Natural killer cell (primary cell): ENCODE measurements around the gene NRBF2. TPM values are rescaled to one million over a fixed set of nuclear protein-coding genes. Genes with fewer than 3 reads are reported as not detected.

Experiments used
- ATAC-seq, 3 donors: fragments of 150-1000 bp in 2 of 3; fragments of 200-7000 bp in 1 of 3; cut with Tn5 transposase; 1 replicate in 1 of 3; 2 replicates in 2 of 3; pipeline ENCODE4 v1.10.0; 2021; ENCODE audit warnings: mild to moderate bottlenecking in 2 of 3, moderate library complexity in 2 of 3
- DNase-seq, 2 donors: peaks; one replicate each; pipeline versions ENCODE4 v3.0.0 to v3.0.0-alpha.2; 2013 to 2021; ENCODE audit warnings: mixed read lengths in 1 of 2
- H3K27ac ChIP-seq: one replicate; pipeline ENCODE4 v1.5.1; 2013; ENCODE audit warnings: mild to moderate bottlenecking, low read length
- H3K27me3 ChIP-seq: one replicate; pipeline ENCODE4 v1.6.1; 2013; ENCODE audit warnings: low read length; ENCODE audit not compliant: control insufficient read depth, insufficient read depth
- H3K36me3 ChIP-seq: one replicate; pipeline ENCODE4 v1.6.1; 2013; ENCODE audit warnings: low read length; ENCODE audit not compliant: control insufficient read depth, insufficient read depth
- H3K4me1 ChIP-seq: one replicate; pipeline ENCODE4 v1.6.1; 2013; ENCODE audit warnings: low read length; ENCODE audit not compliant: control insufficient read depth, insufficient read depth
- H3K4me3 ChIP-seq: one replicate; pipeline ENCODE4 v1.5.1; 2013; ENCODE audit warnings: low read length
- H3K9me3 ChIP-seq: one replicate; pipeline ENCODE4 v1.6.1; 2013; ENCODE audit warnings: low read length; ENCODE audit not compliant: control insufficient read depth, insufficient read depth
- H3K27ac Mint-ChIP-seq, 2 donors: one replicate each; pipeline ENCODE4 v1.8.0; 2022; ENCODE audit warnings: mild to moderate bottlenecking in 2 of 2, mixed read lengths in 2 of 2, moderate library complexity in 1 of 2
- H3K27me3 Mint-ChIP-seq, 2 donors: one replicate each; pipeline ENCODE4 v1.8.0; 2022; ENCODE audit warnings: low read depth in 2 of 2, mixed read lengths in 2 of 2
- H3K36me3 Mint-ChIP-seq: one replicate; pipeline ENCODE4 v1.8.0; 2022; ENCODE audit warnings: mixed read lengths
- H3K4me1 Mint-ChIP-seq, 2 donors: one replicate each; pipeline ENCODE4 v1.8.0; 2022; ENCODE audit warnings: mixed read lengths in 2 of 2
- H3K4me3 Mint-ChIP-seq: one replicate; pipeline ENCODE4 v1.8.0; 2022; ENCODE audit warnings: mild to moderate bottlenecking, moderate library complexity, mixed read lengths
- H3K9me3 Mint-ChIP-seq, 2 donors: one replicate each; pipeline ENCODE4 v1.8.0; 2022; ENCODE audit warnings: mixed read lengths in 2 of 2
- CTCF ChIP-seq: fragments of 200-600 bp; IDR thresholded peaks from one replicate; pipeline ENCODE4 v1.8.0; 2022; ENCODE audit warnings: antibody characterized with exemption
- WGBS: methylation state at CpG from one replicate; pipeline ENCODE4 v1.1.7; 2013; ENCODE audit warnings: missing lambda C conversion rate; ENCODE audit not compliant: insufficient coverage; 5-methylcytosine and 5-hydroxymethylcytosine counted together
- intact Hi-C: fragments of 100-400 bp; cut with micrococcal nuclease; formaldehyde crosslinking; loops from one replicate; pipeline ENCODE4 v1.14.2; 2022
- total RNA-seq, 4 donors: library from RNA; stranded (reverse); fragments of 120-200 nt in 1 of 4; gene quantifications; one replicate each; pipeline versions ENCODE4 v1.2.3 to v1.2.4, GENCODE V29; 2013 to 2022

Gene NRBF2
- total RNA-seq, 3 donors from 2014 or later (not counting 1 experiment from before 2014, with no cell fraction given): 17.7 to 21.3 (median 18.2) TPM

- Mint-ChIP-seq H3K4me1 (no peaks in the 10 kb centered on the region), H3K4me3 (no peak overlapping the region), H3K27me3 (peaks cover 16 to 35% of the 10 kb centered on the region in 2 donors), H3K9me3 (no peaks in the 10 kb centered on the region), H3K36me3 (no peaks in the 10 kb centered on the region), H3K27ac (no peak overlapping the region)
- H3K9me3 ChIP-seq: no peaks in the 10 kb centered on the region
- H3K36me3 ChIP-seq: no peaks in the 10 kb centered on the region
- no peak for TF ChIP-seq CTCF
- intact Hi-C loops: loop anchor here (1.0 to 10.0 kb wide), 6 partner anchors 73 to 820 kb away; partner anchors contain the start of gene RTKN2
- no peak overlapping the region for H3K4me3 ChIP-seq
- WGBS: 72% methylated on average over 4 of the region's 4 CpGs
- ATAC-seq (no peak), DNase-seq (no peak)
- no peak overlapping the region for H3K27ac ChIP-seq
- no peaks in the 10 kb centered on the region for H3K27me3 ChIP-seq
- no peaks in the 10 kb centered on the region for H3K4me1 ChIP-seq
These were observed 48.3 kb upstream of the NRBF2 start for GRCh38 chr10:63084690-63085382.

- DNase-seq: no peak
- Mint-ChIP-seq H3K27ac (no peak overlapping the region), H3K36me3 (no peaks in the 10 kb centered on the region)
These were observed 39.9 kb upstream of the NRBF2 start for GRCh38 chr10:63093227-63093626.

GRCh38 chr10:63094405-63094804 is 38.7 kb upstream of the NRBF2 start:
- no peak for ATAC-seq
- no peaks in the 10 kb centered on the region for H3K9me3 Mint-ChIP-seq
- DNase-seq: no peak
- Histone ChIP-seq H3K9me3 (no peaks in the 10 kb centered on the region), H3K27me3 (no peaks in the 10 kb centered on the region), H3K27ac (no peak overlapping the region), H3K36me3 (no peaks in the 10 kb centered on the region), H3K4me1 (no peaks in the 10 kb centered on the region), H3K4me3 (no peak overlapping the region)
- H3K27me3 Mint-ChIP-seq: peaks cover 6 to 13% of the 10 kb centered on the region in 2 donors
- no peaks in the 10 kb centered on the region for H3K36me3 Mint-ChIP-seq
- 91% methylated on average over 2 of the region's 2 CpGs for WGBS
- no peak overlapping the region for H3K27ac Mint-ChIP-seq
- TF ChIP-seq CTCF: no peak
- intact Hi-C loops: no loop called here
- H3K4me3 Mint-ChIP-seq: no peak overlapping the region
- H3K4me1 Mint-ChIP-seq: no peaks in the 10 kb centered on the region

More at GRCh38 chr10:63093227-63093626, 39.9 kb upstream of the NRBF2 start:
- Histone ChIP-seq H3K27me3 (no peaks in the 10 kb centered on the region), H3K4me1 (no peaks in the 10 kb centered on the region), H3K4me3 (no peak overlapping the region), H3K36me3 (no peaks in the 10 kb centered on the region), H3K9me3 (no peaks in the 10 kb centered on the region), H3K27ac (no peak overlapping the region)
- no peak overlapping the region for H3K4me3 Mint-ChIP-seq
- peaks cover 10 to 22% of the 10 kb centered on the region in 2 donors for H3K27me3 Mint-ChIP-seq
- no peak for TF ChIP-seq CTCF
- no peaks in the 10 kb centered on the region for H3K4me1 Mint-ChIP-seq
- intact Hi-C loops: no loop called here
- ATAC-seq: no peak
- WGBS: 100% methylated on average over 2 of the region's 2 CpGs
- no peaks in the 10 kb centered on the region for H3K9me3 Mint-ChIP-seq

GRCh38 chr10:63094881-63095280 is 38.2 kb upstream of the NRBF2 start:
- peaks cover 4 to 9% of the 10 kb centered on the region in 2 donors for H3K27me3 Mint-ChIP-seq
- no peaks in the 10 kb centered on the region for H3K9me3 ChIP-seq
- no peaks in the 10 kb centered on the region for H3K36me3 ChIP-seq
- no peak overlapping the region for H3K4me3 Mint-ChIP-seq
- H3K4me3 ChIP-seq: no peak overlapping the region
- no peak for TF ChIP-seq CTCF
- 75% methylated on average over 1 of the region's 1 CpG for WGBS
- ATAC-seq (no peak), DNase-seq (no peak)
- no peaks in the 10 kb centered on the region for H3K36me3 Mint-ChIP-seq
- no peak overlapping the region for H3K27ac ChIP-seq
- H3K4me1 Mint-ChIP-seq: no peaks in the 10 kb centered on the region
- H3K9me3 Mint-ChIP-seq: no peaks in the 10 kb centered on the region
- H3K27ac Mint-ChIP-seq: no peak overlapping the region
- H3K27me3 ChIP-seq: no peaks in the 10 kb centered on the region
- intact Hi-C loops: no loop called here
- H3K4me1 ChIP-seq: no peaks in the 10 kb centered on the region
